Activated CD4-positive, alpha-beta T cell treated with anti-CD3 and anti-CD28 coated beads for 24 hours (primary cell): Measurements from ENCODE around the gene RPLP2.

Source experiments
- DNase-seq, 2 donors: peaks; one replicate each; pipeline ENCODE4 v3.0.0-alpha.2; 2020; ENCODE audit warnings: low read depth in 2 of 2

Gene RPLP2

DNA sequence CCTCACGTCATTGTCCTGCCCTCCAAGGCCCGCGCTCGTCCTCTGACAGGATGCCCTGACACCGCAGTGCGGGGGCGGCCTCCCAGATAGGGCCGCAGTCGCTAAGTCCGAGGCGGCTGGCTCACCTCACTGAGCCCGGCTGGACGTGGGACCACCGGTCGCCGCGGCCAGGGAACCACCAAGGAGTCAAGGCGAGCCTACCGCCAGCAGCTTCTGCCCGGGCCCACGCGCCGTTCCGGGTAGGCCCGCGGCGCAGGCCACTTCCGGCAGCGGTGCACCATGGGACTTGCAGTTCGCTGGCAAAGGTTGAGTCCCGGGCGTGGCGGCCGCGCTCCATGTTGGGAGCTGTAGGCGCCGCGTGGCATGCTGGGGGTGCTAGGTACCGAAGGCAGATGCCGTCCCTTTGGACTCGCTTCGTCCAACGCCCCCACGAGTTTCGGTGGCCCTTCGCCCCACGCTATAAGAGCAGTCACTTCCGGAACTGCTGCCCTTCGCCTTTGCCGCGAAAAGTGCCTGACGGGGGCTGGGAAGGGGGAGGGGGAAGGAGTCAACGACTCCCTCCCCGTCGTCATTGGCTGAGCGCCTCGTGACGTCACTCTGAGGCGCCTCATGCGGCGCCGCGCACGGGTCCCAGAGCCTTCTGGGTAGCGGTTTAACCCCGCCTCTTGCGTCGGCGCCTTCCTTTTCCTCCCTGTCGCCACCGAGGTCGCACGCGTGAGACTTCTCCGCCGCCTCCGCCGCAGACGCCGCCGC is at the start of gene RPLP2:
Gene RPLP2 (plus strand): TSS at position 681 of the 753 bp plus-strand sequence. CDS start 268 bp downstream, outside the sequence.
- peak; percentile 94 to 97 for DNase-seq

DNA sequence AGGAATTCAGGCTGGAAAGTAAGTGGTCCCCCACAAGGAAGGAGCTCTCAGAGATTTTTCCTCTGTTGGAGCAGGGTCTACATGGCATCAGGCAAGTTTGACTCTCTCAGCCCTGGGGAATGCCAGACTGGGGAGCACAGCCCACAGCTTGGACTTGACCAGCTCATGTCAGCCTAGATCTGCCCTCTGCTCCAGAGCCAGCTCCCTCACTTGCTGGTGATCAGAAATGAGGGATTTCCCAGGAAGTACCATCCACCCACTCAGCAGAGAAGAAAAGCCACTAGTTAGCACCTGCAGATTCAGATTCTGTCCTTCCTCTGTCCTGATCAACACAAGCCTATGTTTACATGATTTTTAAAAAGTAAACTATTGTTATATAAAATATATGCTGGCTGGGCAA is 49.5 kb upstream of the RPLP2 start:
- no peak for DNase-seq

DNA sequence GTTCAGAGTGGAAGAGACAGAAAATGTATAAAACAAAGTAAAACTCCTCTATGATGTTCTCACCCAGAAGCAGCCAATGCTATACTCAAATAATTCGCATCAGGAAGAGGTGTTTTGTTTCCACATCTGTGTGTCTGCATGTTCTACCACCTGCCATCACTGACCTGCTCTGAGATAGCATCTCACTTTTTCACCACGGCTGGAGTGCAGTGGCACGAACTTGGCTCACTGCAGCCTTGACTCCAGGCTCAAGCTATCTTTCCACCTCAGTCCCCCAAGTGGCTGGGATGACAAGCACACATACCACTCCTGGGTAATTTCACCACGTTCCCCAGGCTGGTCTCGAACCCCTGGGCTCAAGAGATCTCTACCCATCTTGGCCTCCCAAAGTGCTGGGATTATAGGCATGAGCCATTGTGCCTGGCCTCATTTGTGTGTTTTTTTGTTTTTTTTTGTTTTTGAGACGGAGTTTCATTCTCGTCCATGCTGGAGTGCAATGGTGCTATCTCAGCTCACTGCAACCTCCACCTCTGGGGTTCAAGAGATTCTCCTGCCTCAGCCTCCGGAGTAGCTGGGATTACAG is 48.1 kb upstream of the RPLP2 start:
- no peak for DNase-seq

DNA sequence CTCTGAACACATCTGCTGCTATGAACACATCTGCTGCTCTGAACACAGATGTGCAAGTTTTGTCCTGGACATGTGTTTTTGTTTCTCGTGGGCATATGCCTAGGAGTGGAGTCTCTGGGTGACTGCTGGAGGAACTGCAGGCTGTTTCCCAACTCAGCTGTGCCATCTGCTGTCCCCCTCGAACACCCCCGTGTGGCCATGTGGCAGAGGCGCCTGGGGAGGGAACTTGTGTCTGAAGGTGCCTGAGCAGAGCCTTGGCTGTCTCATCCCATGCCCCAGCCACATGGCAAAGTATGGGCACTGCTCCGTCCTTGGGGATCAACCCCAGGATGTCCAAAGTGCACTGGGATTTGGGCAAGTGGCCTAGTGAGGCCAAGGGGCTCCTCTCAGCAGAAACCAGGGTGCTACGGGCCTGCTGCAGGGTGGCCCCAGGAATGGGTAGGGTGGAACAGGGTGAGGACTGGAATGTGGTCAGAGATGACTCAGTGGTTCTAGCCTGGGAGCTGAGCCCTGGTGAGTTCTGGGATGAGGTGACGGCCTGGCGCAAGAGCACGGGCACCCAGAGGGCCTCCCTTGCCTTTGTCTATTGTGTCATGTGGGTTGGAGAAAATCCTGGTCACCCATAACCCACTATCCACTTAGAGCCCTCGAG is 47.2 kb upstream of the RPLP2 start:
- DNase-seq, result no peak

DNA sequence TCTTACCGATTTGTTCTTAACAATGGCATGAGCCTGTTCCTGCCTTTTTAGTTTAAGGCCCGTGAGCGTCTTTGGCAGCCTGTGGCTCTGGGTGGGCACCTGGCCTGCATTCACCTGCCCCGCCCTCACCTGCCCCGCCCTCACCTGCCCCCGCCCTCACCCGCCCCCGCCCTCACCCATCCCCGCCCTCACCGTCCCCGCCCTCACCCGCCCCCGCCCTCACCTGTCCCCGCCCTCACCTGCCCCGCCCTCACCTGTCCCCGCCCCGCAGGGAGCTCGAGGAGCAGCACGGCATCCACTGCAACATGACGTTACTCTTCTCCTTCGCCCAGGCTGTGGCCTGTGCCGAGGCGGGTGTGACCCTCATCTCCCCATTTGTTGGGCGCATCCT is 46.7 kb upstream of the RPLP2 start:
- DNase-seq, result no peak

DNA sequence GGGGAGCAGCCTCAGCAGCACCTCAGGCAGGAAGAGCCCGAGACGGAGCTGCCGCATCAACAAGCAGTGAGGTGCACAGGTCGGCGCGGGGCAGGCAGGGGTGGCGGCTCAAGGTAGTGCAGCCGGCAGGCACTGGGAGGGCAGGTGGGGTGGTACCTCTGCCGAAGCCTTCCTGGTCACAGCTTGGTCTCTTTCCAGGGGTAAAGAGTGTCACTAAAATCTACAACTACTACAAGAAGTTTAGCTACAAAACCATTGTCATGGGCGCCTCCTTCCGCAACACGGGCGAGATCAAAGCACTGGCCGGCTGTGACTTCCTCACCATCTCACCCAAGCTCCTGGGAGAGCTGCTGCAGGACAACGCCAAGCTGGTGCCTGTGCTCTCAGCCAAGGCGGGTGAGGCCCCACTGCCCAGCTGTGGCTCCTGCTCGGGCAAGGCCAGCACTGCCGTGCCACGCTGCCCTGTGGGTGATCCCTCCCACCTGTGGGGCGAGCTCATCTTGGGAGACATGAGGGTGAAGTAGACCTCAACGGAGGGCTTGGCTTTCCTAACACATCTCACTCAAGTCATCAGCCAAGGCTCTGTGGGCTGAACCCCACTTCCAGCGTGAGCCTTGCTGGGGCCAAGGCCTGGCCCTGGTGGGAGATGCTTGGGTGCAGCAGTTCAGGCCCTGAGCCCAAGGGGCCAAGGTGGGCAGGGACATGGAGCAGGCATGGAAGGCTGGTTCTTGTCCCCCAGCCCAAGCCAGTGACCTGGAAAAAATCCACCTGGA is 46.0 kb upstream of the RPLP2 start:
- DNase-seq, result no peak

DNA sequence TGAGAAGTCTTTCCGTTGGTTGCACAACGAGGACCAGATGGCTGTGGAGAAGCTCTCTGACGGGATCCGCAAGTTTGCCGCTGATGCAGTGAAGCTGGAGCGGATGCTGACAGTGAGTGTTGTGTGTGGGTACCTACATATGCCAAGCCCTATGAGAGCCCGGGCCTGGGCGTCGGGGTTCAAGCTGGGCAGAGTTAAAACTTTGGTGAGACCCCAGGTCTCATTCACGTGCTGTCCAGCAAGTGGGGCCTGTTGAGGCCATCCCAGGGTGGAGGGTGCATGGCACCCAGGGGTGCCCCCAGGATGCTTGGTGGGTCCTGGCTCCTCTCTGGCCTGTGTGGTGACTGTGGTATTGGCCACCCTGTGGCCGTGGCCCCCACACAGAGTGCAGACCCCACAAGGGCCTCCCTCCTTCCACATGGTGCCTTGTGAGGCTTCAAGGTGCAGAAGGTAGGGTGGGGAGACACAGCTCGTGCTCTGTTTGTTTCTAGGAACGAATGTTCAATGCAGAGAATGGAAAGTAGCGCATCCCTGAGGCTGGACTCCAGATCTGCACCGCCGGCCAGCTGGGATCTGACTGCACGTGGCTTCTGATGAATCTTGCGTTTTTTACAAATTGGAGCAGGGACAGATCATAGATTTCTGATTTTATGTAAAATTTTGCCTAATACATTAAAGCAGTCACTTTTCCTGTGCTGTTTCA is 45.3 kb upstream of the RPLP2 start:
- no peak for DNase-seq

DNA sequence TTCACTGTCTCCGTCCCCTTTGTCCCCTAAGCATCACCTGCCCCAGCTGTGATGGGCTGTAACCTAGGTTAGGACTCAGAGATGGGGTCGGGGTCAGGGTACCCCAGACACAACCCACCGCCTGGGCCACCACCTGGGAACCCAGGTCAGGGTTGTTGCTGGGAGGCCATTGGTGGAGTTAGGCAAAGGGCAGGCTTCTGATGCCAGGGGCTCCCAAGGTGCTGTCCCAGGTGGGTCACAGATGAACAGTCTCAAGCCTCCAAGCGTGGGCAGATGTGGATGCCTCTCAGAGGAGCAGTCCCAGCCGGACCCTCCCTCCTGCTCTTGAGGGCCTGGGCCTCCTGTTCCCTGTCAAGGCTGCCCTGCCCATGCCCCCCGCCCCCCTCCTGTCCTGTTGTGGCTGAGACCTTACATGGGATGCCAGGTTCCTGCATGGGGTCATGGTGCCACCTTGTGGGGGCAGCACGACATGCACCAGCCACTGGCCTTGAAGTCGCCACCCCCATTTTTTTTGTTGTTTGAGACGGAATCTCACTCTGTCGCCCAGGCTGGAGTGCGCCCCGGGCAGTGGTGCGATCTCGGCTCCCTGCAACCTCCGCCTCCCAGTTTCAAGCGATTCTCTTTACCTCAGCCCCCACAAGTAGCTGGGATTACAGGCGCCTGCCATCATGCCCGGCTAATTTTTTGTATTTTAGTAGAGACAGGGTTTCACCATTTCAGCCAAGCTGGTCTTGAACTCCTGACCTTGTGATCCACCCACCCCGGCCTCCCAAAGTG is 44.6 kb upstream of the RPLP2 start:
- DNase-seq, result no peak

DNA sequence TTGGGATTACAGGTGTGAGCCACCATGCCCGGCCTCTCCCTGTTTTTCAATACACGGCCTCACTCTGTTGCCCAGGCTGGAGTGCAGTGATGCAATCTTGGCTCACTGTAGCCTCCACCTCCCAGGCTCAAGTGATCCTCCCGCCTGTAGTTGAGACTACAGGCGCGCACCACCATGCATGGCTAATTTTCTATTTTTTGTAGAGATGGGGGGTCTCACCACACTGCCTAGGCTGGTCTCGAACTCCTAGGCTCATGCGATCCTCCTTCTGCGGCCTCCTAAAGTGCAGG is 44.0 kb upstream of the RPLP2 start:
- no peak for DNase-seq

DNA sequence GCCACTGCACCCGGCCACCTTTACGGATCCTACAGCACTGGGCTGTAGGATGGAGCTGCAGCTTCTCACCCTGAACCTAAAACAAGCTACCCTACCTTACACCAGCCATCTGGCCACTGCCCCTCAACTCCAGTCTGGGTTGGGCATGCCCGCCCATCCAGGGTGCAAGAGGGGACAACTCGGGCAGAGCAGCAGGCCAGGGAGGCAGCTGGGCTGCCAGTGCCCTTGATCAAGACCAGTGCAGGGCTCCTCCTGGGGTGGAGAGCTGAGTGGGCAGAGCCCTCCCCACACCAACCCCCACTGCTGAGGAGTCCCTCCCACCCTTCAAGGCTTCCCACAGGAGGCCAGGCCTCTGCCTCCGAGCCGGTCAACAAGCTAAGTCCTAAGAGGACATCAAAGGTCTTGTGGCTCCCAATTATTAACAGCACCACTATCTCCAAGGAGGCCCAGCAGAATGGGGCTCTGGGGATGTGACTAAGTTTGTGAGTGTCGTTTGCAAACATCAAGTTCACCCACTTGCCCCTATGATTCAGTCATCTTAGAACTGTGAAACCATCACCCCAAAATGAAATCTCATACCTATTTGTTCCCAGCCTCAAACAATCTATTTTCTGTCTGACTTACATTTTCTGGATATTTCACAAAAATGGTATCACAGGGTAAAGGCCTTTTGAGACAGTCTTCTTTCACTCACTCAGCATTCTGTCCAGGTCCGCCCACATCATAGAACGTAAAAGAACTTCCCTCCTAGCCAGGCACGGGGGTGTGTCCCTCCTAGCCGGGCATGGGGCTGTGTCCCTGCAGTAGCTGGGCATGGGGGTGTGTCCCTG is 43.4 kb upstream of the RPLP2 start:
- DNase-seq, result no peak

DNA sequence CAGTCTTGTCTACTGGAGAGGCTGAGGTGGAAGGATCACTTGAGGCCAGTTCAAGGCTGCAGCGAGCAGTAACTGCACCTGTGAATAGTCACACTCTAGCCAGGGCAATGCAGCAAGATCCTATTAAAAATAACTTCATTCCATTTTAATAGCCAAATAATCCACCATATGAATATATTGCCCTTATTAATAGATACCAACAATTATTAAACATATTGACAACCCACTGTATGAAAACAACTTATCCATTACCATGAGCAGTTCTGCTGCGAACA is 42.9 kb upstream of the RPLP2 start:
- no peak for DNase-seq

DNA sequence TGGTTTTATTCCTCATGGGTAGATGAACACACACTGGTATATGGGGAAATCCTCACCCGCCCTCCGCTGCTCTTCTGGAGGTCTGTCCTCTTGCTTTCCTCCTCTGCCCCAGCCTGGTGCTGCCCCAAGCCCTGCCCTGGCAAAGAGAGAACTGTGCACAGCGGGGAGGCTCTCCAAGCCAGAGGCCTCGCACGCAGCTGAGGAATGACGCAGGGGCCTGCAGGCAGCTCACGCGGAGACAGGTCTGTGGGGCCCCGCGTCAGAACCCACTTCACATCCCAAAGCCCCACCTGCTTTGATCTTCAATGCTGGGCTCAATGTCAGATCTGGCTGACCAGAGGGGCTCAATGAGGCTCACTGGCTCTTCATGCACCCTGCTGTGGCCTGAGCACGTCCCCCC is 42.5 kb upstream of the RPLP2 start:
- no peak for DNase-seq

DNA sequence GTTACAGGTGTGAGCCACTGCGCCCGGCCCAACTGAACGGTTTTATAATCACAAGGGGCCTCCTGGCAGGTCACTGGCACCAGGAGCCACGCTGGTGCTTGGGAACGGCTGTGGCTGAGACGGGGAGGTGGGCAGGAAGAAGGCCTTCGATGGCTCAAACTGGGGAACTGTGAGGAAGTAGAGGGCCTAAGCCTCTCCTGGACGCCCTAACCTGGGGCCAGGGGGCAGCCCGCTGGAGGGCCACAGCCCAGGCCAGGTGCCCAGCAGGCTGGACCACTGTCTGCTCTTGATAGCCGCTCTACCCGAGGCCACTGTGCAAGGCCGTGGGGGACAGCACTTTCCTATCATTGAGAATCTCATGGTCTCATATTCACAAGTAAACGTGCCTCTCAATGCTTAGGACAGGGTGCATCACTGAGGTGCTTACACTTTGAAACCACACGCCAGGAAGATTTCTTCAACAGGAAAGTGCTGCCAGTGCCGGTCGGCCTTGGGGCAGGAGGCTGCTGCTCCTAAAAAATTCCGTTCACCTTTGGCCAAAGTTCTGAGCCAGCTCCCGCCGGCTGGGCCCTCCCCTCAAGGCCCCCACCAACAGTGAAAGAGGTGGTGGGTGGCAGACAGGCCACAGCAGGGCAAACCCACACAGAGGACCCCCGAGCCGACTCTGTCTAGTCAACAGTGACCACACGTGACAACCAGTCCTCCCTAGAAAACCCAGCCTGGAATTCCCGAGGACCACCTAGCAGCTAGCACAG is 39.7 kb upstream of the RPLP2 start:
- DNase-seq, result no peak

DNA sequence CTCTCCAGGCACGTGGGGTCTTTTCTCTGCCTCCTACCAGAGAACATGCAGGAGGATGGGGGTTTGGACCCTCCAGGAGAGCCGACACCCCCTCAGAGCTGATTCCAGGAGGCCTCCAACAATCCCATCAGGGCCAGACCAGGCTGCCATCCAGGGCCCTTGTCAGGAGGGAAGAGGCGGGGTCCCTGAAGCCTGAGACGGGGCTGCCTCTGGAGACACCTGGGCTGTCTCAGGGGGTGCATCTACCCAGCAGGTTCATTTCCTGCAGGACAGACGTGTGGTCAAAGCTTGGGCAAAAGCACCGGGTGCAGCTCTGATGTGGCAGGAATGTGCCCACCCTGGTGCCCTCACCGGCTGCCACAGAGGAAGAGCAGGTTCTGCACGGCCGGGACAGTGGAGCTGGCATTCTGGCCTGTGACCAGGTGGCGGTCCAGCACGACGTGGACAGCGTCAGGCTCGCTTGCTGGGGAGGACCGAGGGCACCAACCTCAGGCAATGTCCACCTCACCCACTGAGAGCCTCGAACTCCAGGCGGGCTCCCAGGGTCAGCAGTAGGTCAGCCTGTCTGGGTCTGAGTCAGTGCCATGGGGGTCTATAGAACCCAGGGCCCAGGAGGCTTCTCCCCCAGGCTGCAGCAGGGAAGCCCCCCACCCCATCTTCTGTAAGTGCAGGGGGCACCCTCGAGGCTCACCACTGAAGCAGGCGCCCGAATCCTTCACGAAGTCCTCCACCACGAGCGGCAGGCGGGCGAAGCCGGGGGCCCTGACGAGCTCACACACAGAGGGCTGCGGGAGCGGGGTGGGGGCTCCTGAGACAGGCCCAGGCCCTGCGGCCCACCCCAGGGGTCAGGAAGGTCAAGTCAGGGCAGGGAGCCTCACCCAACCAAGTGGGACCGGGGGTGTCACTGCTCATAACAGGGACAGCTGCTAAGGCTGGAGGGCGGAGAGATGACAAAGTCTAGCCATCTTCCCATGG is 38.8 kb upstream of the RPLP2 start:
- no peak for DNase-seq

DNA sequence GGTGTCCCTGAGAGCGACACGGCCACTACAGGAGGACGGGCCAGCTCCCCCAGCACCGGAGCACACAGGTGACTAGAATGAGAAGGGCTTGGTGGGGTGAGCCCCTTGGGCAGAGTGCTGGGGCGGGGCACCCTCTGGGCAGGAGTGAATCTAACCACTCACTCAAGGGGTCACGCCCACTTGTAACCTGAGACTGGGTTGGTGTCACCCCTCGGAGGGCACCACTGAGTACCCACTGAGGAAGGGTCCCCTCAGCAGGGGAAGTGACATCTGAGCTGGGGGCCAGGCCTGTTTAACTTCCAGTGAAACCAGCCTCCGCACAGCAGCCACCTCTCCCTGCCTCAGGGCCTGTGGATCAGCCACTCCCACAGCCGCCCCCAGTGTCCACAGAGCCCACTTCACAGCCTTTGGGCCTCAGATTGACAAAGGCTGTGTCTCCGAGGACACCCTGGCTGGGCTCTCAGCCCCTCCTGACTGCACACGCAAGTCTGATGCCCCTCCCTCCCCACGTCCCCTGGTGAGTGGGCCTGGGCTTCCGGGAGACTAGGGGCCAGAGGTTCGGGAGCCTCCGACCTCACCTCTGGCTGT is 38.1 kb upstream of the RPLP2 start:
- no peak for DNase-seq

DNA sequence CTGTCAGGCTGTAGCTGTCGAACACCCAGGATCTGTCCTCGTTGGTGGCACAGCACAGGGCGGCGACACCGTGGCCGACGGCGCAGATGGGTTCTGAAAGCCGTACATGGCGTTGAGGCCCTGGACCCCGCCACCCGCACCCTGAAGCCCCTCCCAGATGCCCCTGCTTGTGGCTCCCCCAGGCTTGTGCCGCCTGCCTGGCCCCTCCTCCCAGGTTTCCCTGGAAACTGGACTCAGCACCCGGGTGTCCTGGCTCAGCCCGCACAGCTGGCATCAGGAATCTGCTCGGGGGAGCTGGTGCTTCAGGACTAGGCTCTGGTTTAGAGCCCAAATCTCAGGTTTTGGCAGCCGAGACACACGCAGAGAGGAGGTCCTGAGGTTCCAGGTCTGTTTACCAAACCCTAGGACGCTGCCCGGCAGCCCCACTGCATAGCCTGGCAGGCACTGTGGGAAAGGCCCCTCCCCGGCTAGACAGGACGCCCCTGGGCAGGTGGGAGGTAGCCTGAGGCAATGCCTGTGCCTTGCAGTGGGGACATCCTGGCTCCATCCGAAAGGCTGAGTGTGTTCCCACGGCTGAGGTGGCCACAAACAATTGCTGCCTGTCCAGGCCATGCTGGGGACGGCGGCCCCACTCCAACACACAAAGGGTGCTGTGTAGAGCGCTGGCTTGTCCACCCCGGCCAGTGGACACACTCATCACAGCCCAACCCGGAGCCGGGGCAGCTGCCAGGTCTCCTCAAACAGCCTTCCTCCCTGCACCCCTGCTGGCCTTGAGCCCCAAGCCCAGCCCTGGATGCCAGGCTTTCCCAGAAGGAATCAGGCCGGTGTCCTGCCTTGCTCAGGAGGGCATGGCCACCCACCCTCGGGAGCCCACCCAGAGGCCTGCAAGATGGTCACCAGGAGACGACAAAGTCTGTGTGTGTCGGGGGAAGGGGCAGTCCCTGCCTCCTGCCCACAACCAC is 37.1 kb upstream of the RPLP2 start:
- DNase-seq, result no peak

DNA sequence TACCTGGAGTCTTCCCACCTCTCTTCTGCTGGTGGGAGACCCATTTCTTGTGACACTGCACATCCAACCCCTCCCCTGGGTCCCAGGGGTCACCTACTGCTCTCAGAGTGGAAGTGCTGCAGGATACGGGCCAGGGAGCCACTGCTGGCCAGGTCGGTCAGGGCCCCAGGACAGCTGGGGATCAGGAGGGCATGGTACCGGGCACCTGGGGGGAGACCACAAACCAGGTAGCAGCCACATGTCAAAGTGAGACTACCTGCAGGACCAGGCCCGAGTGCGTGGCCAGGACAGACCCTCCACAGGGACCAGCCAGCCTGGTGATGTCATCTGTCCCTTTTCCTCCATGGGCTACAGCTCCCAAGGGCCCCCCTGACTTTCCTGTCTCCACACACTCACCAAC is 36.3 kb upstream of the RPLP2 start:
- DNase-seq, result no peak
